ENCODE results near the gene KLK3.

The KLK3 gene

GRCh38 chr19:50877338-50877737, 22.6 kb downstream of the KLK3 start:
- Histone ChIP-seq H3K36me3 (ENCODE audit: low read depth) (no peaks in the 10 kb centered on the region), H3K27me3 (ENCODE audit: insufficient read depth, poor library complexity, severe bottlenecking) (peaks cover 35% of the 10 kb centered on the region), H3K4me3 (ENCODE audit: severe bottlenecking) (no peak overlapping the region), H3K9me3 (ENCODE audit: severe bottlenecking) (no peaks in the 10 kb centered on the region), H3K27ac (ENCODE audit: poor library complexity, severe bottlenecking) (no peak overlapping the region), H3K4me1 (ENCODE audit: insufficient read depth, poor library complexity, severe bottlenecking) (no peaks in the 10 kb centered on the region)
- no peak for TF ChIP-seq CTCF (IDR thresholded peaks at IDR 0.05; ENCODE audit: poor library complexity, severe bottlenecking)
- ATAC-seq (ENCODE audit: low read depth) (no peak), DNase-seq (ENCODE audit: low spot score) (no peak)

DNA sequence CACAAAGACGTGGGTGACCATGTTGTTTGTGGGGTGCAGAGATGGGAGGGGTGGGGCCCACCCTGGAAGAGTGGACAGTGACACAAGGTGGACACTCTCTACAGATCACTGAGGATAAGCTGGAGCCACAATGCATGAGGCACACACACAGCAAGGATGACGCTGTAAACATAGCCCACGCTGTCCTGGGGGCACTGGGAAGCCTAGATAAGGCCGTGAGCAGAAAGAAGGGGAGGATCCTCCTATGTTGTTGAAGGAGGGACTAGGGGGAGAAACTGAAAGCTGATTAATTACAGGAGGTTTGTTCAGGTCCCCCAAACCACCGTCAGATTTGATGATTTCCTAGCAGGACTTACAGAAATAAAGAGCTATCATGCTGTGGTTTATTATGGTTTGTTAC, 24.1 kb downstream of the KLK3 start:
- Histone ChIP-seq H3K4me3 (ENCODE audit: severe bottlenecking) (no peak overlapping the region), H3K4me1 (ENCODE audit: insufficient read depth, poor library complexity, severe bottlenecking) (no peaks in the 10 kb centered on the region), H3K27ac (ENCODE audit: poor library complexity, severe bottlenecking) (no peak overlapping the region), H3K9me3 (ENCODE audit: severe bottlenecking) (no peaks in the 10 kb centered on the region), H3K36me3 (ENCODE audit: low read depth) (no peaks in the 10 kb centered on the region), H3K27me3 (ENCODE audit: insufficient read depth, poor library complexity, severe bottlenecking) (peaks cover 27% of the 10 kb centered on the region)
- no peak for ATAC-seq (ENCODE audit: low read depth)
- DNase-seq (ENCODE audit: low spot score): no peak
- no peak for TF ChIP-seq CTCF (IDR thresholded peaks at IDR 0.05; ENCODE audit: poor library complexity, severe bottlenecking)

GRCh38 chr19:50880241-50880640, 25.5 kb downstream of the KLK3 start:
- Histone ChIP-seq H3K4me1 (ENCODE audit: insufficient read depth, poor library complexity, severe bottlenecking) (no peaks in the 10 kb centered on the region), H3K36me3 (ENCODE audit: low read depth) (no peaks in the 10 kb centered on the region), H3K27me3 (ENCODE audit: insufficient read depth, poor library complexity, severe bottlenecking) (peaks cover 13% of the 10 kb centered on the region), H3K9me3 (ENCODE audit: severe bottlenecking) (no peaks in the 10 kb centered on the region), H3K4me3 (ENCODE audit: severe bottlenecking) (no peak overlapping the region), H3K27ac (ENCODE audit: poor library complexity, severe bottlenecking) (no peak overlapping the region)
- ATAC-seq (ENCODE audit: low read depth): no peak
- no peak for TF ChIP-seq CTCF (IDR thresholded peaks at IDR 0.05; ENCODE audit: poor library complexity, severe bottlenecking)
- DNase-seq (ENCODE audit: low spot score): no peak

DNA sequence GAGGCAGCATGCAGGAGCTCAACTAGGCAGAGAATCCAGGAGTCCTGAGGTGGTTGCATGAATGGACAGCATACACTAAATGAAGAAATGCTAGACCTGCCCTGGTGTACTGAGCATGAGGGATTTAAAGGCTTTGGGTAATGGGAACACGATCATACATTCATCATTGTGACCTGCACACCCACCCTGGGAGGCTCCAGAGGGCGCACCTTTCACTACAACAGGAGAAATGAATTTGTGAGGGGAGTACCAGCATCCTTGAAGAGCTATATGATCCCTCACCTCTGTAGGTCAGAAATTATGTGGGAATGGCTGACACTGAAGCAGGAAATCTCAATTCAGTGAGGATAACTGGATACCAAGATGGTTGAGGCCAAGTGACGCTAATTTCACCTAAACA, 27.5 kb downstream of the KLK3 start:
- Histone ChIP-seq H3K27me3 (ENCODE audit: insufficient read depth, poor library complexity, severe bottlenecking) (no peaks in the 10 kb centered on the region), H3K4me3 (ENCODE audit: severe bottlenecking) (no peak overlapping the region), H3K9me3 (ENCODE audit: severe bottlenecking) (no peaks in the 10 kb centered on the region), H3K4me1 (ENCODE audit: insufficient read depth, poor library complexity, severe bottlenecking) (no peaks in the 10 kb centered on the region), H3K27ac (ENCODE audit: poor library complexity, severe bottlenecking) (no peak overlapping the region), H3K36me3 (ENCODE audit: low read depth) (no peaks in the 10 kb centered on the region)
- no peak for DNase-seq (ENCODE audit: low spot score)
- TF ChIP-seq CTCF (IDR thresholded peaks at IDR 0.05; ENCODE audit: poor library complexity, severe bottlenecking): no peak
- no peak for ATAC-seq (ENCODE audit: low read depth)

DNA sequence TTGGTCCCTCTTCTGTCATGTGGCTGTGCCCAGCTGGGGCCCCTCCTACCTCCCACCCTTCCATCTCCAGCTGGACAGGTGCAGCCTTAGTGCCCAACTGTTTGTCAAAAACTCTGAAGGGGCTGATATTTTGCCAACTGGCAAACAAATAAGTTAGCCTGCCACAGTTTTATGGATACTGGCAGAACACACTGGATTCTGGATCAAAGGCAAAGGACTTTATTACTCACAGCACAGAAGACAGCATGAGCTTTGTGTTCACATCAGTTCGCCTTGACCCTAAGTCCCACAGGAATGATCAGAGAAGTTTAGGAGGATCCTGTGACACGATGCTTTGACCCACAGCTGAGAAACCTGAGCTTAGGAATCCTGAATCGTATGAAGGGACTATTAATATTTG, 34.9 kb downstream of the KLK3 start:
- no peak for TF ChIP-seq CTCF (IDR thresholded peaks at IDR 0.05; ENCODE audit: poor library complexity, severe bottlenecking)

More for the DNA sequence above, 34.9 kb downstream of the KLK3 start:
- no peak for ATAC-seq (ENCODE audit: low read depth)
- no peaks in the 10 kb centered on the region for H3K4me1 ChIP-seq (ENCODE audit: insufficient read depth, poor library complexity, severe bottlenecking)
- no peak for DNase-seq (ENCODE audit: low spot score)
- H3K27me3 ChIP-seq (ENCODE audit: insufficient read depth, poor library complexity, severe bottlenecking): no peaks in the 10 kb centered on the region
- no peak overlapping the region for H3K4me3 ChIP-seq (ENCODE audit: severe bottlenecking)
- H3K27ac ChIP-seq (ENCODE audit: poor library complexity, severe bottlenecking): no peak overlapping the region
- H3K9me3 ChIP-seq (ENCODE audit: severe bottlenecking): peaks cover 6% of the 10 kb centered on the region
- no peaks in the 10 kb centered on the region for H3K36me3 ChIP-seq (ENCODE audit: low read depth)
